Activated CD8-positive, alpha-beta memory T cell treated with anti-CD3 and anti-CD28 coated beads, Interleukin-2, amount 50 U/mL, for 24 hours (primary cell): ENCODE results near the gene CP.

ENCODE experiments used
- DNase-seq: peaks from one replicate; pipeline ENCODE4 v3.0.0-alpha.2; 2020; ENCODE audit errors: extremely low read depth

Gene CP

GRCh38 chr3:149122721-149123578 lies 98.7 kb downstream of the CP start:
- DNase-seq = no peak
